GM21390 (cell line): ENCODE measurements around the gene MYO9A.
"Not testable (repeated sequence)": the region's sequence is repeated elsewhere in the genome, so short reads cannot be mapped to it uniquely, and the experiment has no call there.

Experiments used
- ATAC-seq: cut with Tn5 transposase; IDR thresholded peaks from one replicate; pipeline ENCODE4 v1.9.1; 2021; ENCODE audit not compliant: unreplicated experiment

Gene MYO9A

GRCh38 chr15:72053297-72053696 lies 64.7 kb downstream of the MYO9A start:
- ATAC-seq: not testable (repeated sequence)

- ATAC-seq: no peak
These were observed 67.2 kb downstream of the MYO9A start for GRCh38 chr15:72050700-72051099.

GRCh38 chr15:72047020-72047419 lies 70.9 kb downstream of the MYO9A start:
- ATAC-seq: no peak

GRCh38 chr15:72044956-72045355 lies 73.0 kb downstream of the MYO9A start:
- ATAC-seq: no peak

GRCh38 chr15:72042865-72043264 lies 75.1 kb downstream of the MYO9A start:
- ATAC-seq: no peak

GRCh38 chr15:72042054-72042453 lies 75.9 kb downstream of the MYO9A start:
- ATAC-seq: no peak

- ATAC-seq: no peak
These were observed 80.6 kb downstream of the MYO9A start for GRCh38 chr15:72037321-72037720.

GRCh38 chr15:72034859-72035650 lies 82.9 kb downstream of the MYO9A start:
- ATAC-seq: no peak

- no peak for ATAC-seq
These were observed 83.6 kb downstream of the MYO9A start for GRCh38 chr15:72034351-72034750.

- ATAC-seq: no peak
These were observed 84.2 kb downstream of the MYO9A start for GRCh38 chr15:72033711-72034110.

- no peak for ATAC-seq
These were observed 84.7 kb downstream of the MYO9A start for GRCh38 chr15:72033285-72033684.

- no peak for ATAC-seq
These were observed 96.3 kb downstream of the MYO9A start for GRCh38 chr15:72021604-72022003.

GRCh38 chr15:72020799-72021198 lies 97.2 kb downstream of the MYO9A start:
- ATAC-seq: no peak

- ATAC-seq: not testable (repeated sequence)
These were observed 103.4 kb downstream of the MYO9A start for GRCh38 chr15:72014555-72014954.

- no peak for ATAC-seq
These were observed 104.2 kb downstream of the MYO9A start for GRCh38 chr15:72013703-72014102.

- no peak for ATAC-seq
These were observed 106.5 kb downstream of the MYO9A start for GRCh38 chr15:72011302-72011942.

- no peak for ATAC-seq
These were observed 108.7 kb downstream of the MYO9A start for GRCh38 chr15:72009222-72009621.

- ATAC-seq: no peak
These were observed 111.6 kb downstream of the MYO9A start for GRCh38 chr15:72006382-72006781.

- ATAC-seq: no peak
These were observed 112.5 kb downstream of the MYO9A start for GRCh38 chr15:72005483-72005882.

- no peak for ATAC-seq
These were observed 118.1 kb downstream of the MYO9A start for GRCh38 chr15:71999807-72000206.

- not testable (repeated sequence) for ATAC-seq
These were observed 119.2 kb downstream of the MYO9A start for GRCh38 chr15:71998717-71999116.

- no peak for ATAC-seq
These were observed 120.3 kb downstream of the MYO9A start for GRCh38 chr15:71997691-71998090.

- ATAC-seq: no peak
These were observed 142.2 kb downstream of the MYO9A start for GRCh38 chr15:71975816-71976150.
